IPS DF 19.7 (cell line): ENCODE data around the gene SOX18.

Source experiments
- DNase-seq: peaks from one replicate; pipeline ENCODE4 v3.0.0-alpha.2; 2013; ENCODE audit warnings: low read depth, low spot score

The SOX18 gene

GRCh38 chr20:64080813-64081623, 31.6 kb upstream of the SOX18 start:
- no peak for DNase-seq

GRCh38 chr20:64080013-64080812, 30.8 kb upstream of the SOX18 start, which contains the start of gene OPRL1:
Gene OPRL1, plus strand, starts transcription at chr20:64080082. Its CDS starts 12,639 bp downstream, at chr20:64092721.
- DNase-seq = no peak

GRCh38 chr20:64079273-64080012, 30.0 kb upstream of the SOX18 start, which contains the start of gene RGS19:
Gene RGS19, minus strand, starts transcription at chr20:64079518. Its CDS starts 2,632 bp downstream, at chr20:64076886.
- DNase-seq = no peak

- DNase-seq = no peak
Measured at GRCh38 chr20:64078934-64079272, 29.5 kb upstream of the SOX18 start.

GRCh38 chr20:64077876-64078551, 28.6 kb upstream of the SOX18 start:
- DNase-seq = no peak

GRCh38 chr20:64077541-64077875, 28.1 kb upstream of the SOX18 start:
- DNase-seq = no peak

GRCh38 chr20:64077094-64077493, 27.7 kb upstream of the SOX18 start:
- DNase-seq = no peak

- DNase-seq = no peak
Measured at GRCh38 chr20:64076061-64076997, 26.9 kb upstream of the SOX18 start.

GRCh38 chr20:64075556-64075955, 26.1 kb upstream of the SOX18 start:
- no peak for DNase-seq

- no peak for DNase-seq
Measured at GRCh38 chr20:64074963-64075362, 25.5 kb upstream of the SOX18 start.

- no peak for DNase-seq
Measured at GRCh38 chr20:64074184-64074789, 24.8 kb upstream of the SOX18 start.

- DNase-seq = no peak
Measured at GRCh38 chr20:64073476-64074183, 24.2 kb upstream of the SOX18 start.

- no peak for DNase-seq
Measured at GRCh38 chr20:64072498-64073063, 23.1 kb upstream of the SOX18 start.

GRCh38 chr20:64071341-64072332, 22.2 kb upstream of the SOX18 start:
- no peak for DNase-seq

GRCh38 chr20:64070244-64070993, 21.0 kb upstream of the SOX18 start:
- no peak for DNase-seq

- no peak for DNase-seq
Measured at GRCh38 chr20:64069614-64070243, 20.3 kb upstream of the SOX18 start.

GRCh38 chr20:64069209-64069613, 19.8 kb upstream of the SOX18 start:
- no peak for DNase-seq
